HG03457 (cell line): ENCODE results near the gene NCF2.
"Not testable (repeated sequence)": the region's sequence is repeated elsewhere in the genome, so short reads cannot be mapped to it uniquely, and the experiment has no call there.

ENCODE experiments used
- ATAC-seq: cut with Tn5 transposase; IDR thresholded peaks from one replicate; pipeline ENCODE4 v1.9.1; 2021; ENCODE audit warnings: moderate number of reproducible peaks; ENCODE audit not compliant: unreplicated experiment

The NCF2 gene

GRCh38 chr1:183612975-183613374, 22.7 kb upstream of the NCF2 start:
- ATAC-seq: not testable (repeated sequence)

- ATAC-seq: no peak
Observed at GRCh38 chr1:183612407-183612806, 22.1 kb upstream of the NCF2 start.

- no peak for ATAC-seq
Observed at GRCh38 chr1:183611021-183611420, 20.8 kb upstream of the NCF2 start.

GRCh38 chr1:183609759-183610452, 19.6 kb upstream of the NCF2 start:
- no peak for ATAC-seq

- ATAC-seq: no peak
Observed at GRCh38 chr1:183609313-183609712, 19.1 kb upstream of the NCF2 start.

- peak; percentile 37 for ATAC-seq
Observed at GRCh38 chr1:183607322-183607980, 17.2 kb upstream of the NCF2 start.

- no peak for ATAC-seq
Observed at GRCh38 chr1:183605904-183606303, 15.6 kb upstream of the NCF2 start.

GRCh38 chr1:183604815-183605214, 14.6 kb upstream of the NCF2 start:
- no peak for ATAC-seq

- ATAC-seq: no peak
Observed at GRCh38 chr1:183604038-183604808, 14.0 kb upstream of the NCF2 start.

- no peak for ATAC-seq
Observed at GRCh38 chr1:183602510-183602909, 12.3 kb upstream of the NCF2 start.

GRCh38 chr1:183600634-183601033, 10.4 kb upstream of the NCF2 start:
- ATAC-seq: no peak

GRCh38 chr1:183600136-183600535, 9.9 kb upstream of the NCF2 start:
- ATAC-seq: no peak

- ATAC-seq: no peak
Observed at GRCh38 chr1:183598386-183598785, 8.1 kb upstream of the NCF2 start.

- no peak for ATAC-seq
Observed at GRCh38 chr1:183597656-183598347, 7.5 kb upstream of the NCF2 start.

- ATAC-seq: no peak
Observed at GRCh38 chr1:183596500-183596899, 6.2 kb upstream of the NCF2 start.

- no peak for ATAC-seq
Observed at GRCh38 chr1:183595537-183595936, 5.3 kb upstream of the NCF2 start.

- ATAC-seq: no peak
Observed at GRCh38 chr1:183593356-183593755, 3.1 kb upstream of the NCF2 start.

- ATAC-seq: no peak
Observed at GRCh38 chr1:183592733-183593132, 2.5 kb upstream of the NCF2 start.

- no peak for ATAC-seq
Observed at GRCh38 chr1:183589874-183590243, 400 bp downstream of the NCF2 start.

GRCh38 chr1:183589384-183589783, 875 bp downstream of the NCF2 start:
- no peak for ATAC-seq

- ATAC-seq: no peak
Observed at GRCh38 chr1:183588827-183589226, 1.4 kb downstream of the NCF2 start.
